MM.1S (cell line): ENCODE data around the gene RAB20.

Source experiments
- CTCF ChIP-seq: fragments of 300-600 bp; sonication (generic); IDR thresholded peaks from 2 replicates; pipeline ENCODE4 v1.5.1; 2016; ENCODE audit warnings: antibody characterized with exemption, low read length, mixed read lengths
- EZH2 ChIP-seq: fragments of 300-600 bp; sonication (generic); optimal IDR thresholded peaks from 2 replicates; pipeline ENCODE3; 2017; ENCODE audit warnings: low read depth, mild to moderate bottlenecking, antibody characterized with exemption, low read length, mixed read lengths
- EZH2phosphoT487 ChIP-seq: fragments of 300-600 bp; sonication (generic); IDR thresholded peaks from 2 replicates; pipeline ENCODE4 v1.6.1; 2018; ENCODE audit warnings: antibody characterized with exemption, low read length

GRCh38 chr13:110523838-110524540 lies 37.5 kb downstream of the RAB20 start:
- no peak for TF ChIP-seq CTCF
- TF ChIP-seq EZH2phosphoT487, result no peak
- TF ChIP-seq EZH2, result no peak
